T-cell (primary cell): Measurements from ENCODE around the gene MT1F. TPM values are rescaled to one million over a fixed set of nuclear protein-coding genes. Genes with fewer than 3 reads are reported as not detected.

Experiments
- ATAC-seq, 4 experiments: fragments of 200-7000 bp in 3 of 4; fragments of 150-1000 bp in 1 of 4; cut with Tn5 transposase; replicated peaks in 1 of 4; 1 replicate in 3 of 4; 2 replicates in 1 of 4; pipeline ENCODE4 v1.10.0; 2021; ENCODE audit warnings: moderate library complexity in 3 of 4, mild to moderate bottlenecking in 2 of 4, moderate number of reproducible peaks in 1 of 4
- CTCF ChIA-PET, 2 donors: fragments of 300-600 bp; sonication (Branson Sonifier 250); formaldehyde crosslinking; loops; one replicate each; lab custom pipeline; 2022; ENCODE audit warnings: antibody characterized with exemption in 2 of 2; lab: Charles Lee
- POLR2A ChIA-PET, 2 donors: fragments of 300-600 bp; sonication (Branson Sonifier 250); formaldehyde crosslinking; loops; one replicate each; lab custom pipeline; 2022; ENCODE audit warnings: antibody characterized with exemption in 2 of 2; lab: Charles Lee
- DNase-seq, 35 experiments: peaks; one replicate each; pipeline versions ENCODE4 v3.0.0 to v3.0.0-alpha.2; 2013 to 2023
- H3K27ac ChIP-seq: one replicate; pipeline ENCODE4 v1.5.1; 2013; ENCODE audit warnings: low read length
- H3K27me3 ChIP-seq, 2 experiments: replicated peaks in 1 of 2; 1 replicate in 1 of 2; 2 replicates in 1 of 2; pipeline versions ENCODE4 v1.6.1 to v1.7.0; 2013; ENCODE audit warnings: low read length in 1 of 2, mixed read lengths in 1 of 2; ENCODE audit not compliant: control insufficient read depth in 2 of 2, insufficient read depth in 2 of 2; ENCODE audit errors: extremely low read depth in 1 of 2
- H3K36me3 ChIP-seq, 2 donors: 1 replicate in 1 of 2; 2 replicates in 1 of 2; pipeline versions ENCODE4 v1.6.1 to v1.7.0; 2013; ENCODE audit warnings: low read length in 1 of 2; ENCODE audit not compliant: control insufficient read depth in 2 of 2, insufficient read depth in 1 of 2; ENCODE audit errors: extremely low read depth in 1 of 2
- H3K4me1 ChIP-seq, 2 experiments: 1 replicate in 1 of 2; 2 replicates in 1 of 2; pipeline versions ENCODE4 v1.6.1 to v1.7.0; 2013; ENCODE audit warnings: low read length in 2 of 2, mixed read lengths in 1 of 2; ENCODE audit not compliant: insufficient read depth in 2 of 2, control insufficient read depth in 1 of 2; ENCODE audit errors: extremely low read depth in 1 of 2
- H3K4me3 ChIP-seq, 2 donors: 1 replicate in 1 of 2; 2 replicates in 1 of 2; pipeline versions ENCODE4 v1.5.1 to v1.7.0; 2013; ENCODE audit warnings: mild to moderate bottlenecking in 2 of 2, low read length in 1 of 2, moderate library complexity in 1 of 2; ENCODE audit not compliant: control insufficient read depth in 1 of 2; ENCODE audit errors: extremely low read depth in 1 of 2
- H3K9me3 ChIP-seq: 2 replicates; pipeline ENCODE4 v1.7.0; 2013
- H3K27ac Mint-ChIP-seq, 2 donors: one replicate each; pipeline ENCODE4 v1.8.0; 2020 to 2021; ENCODE audit warnings: mild to moderate bottlenecking in 2 of 2, mixed read lengths in 2 of 2
- H3K27me3 Mint-ChIP-seq, 2 donors: one replicate each; pipeline ENCODE4 v1.8.0; 2021 to 2022; ENCODE audit warnings: mixed read lengths in 2 of 2
- H3K36me3 Mint-ChIP-seq: one replicate; pipeline ENCODE4 v1.8.0; 2021; ENCODE audit warnings: mixed read lengths
- H3K4me1 Mint-ChIP-seq, 3 donors: one replicate each; pipeline ENCODE4 v1.8.0; 2020 to 2022; ENCODE audit warnings: mixed read lengths in 3 of 3, mild to moderate bottlenecking in 1 of 3
- H3K4me3 Mint-ChIP-seq, 3 donors: one replicate each; pipeline ENCODE4 v1.8.0; 2020 to 2022; ENCODE audit warnings: mild to moderate bottlenecking in 3 of 3, mixed read lengths in 3 of 3, moderate library complexity in 3 of 3
- H3K9me3 Mint-ChIP-seq, 3 donors: one replicate each; pipeline ENCODE4 v1.8.0; 2020 to 2022; ENCODE audit warnings: mixed read lengths in 3 of 3
- WGBS: methylation state at CpG from one replicate; pipeline ENCODE4 v1.1.5; 2013; ENCODE audit warnings: missing lambda C conversion rate; ENCODE audit not compliant: insufficient coverage; 5-methylcytosine and 5-hydroxymethylcytosine counted together
- total RNA-seq, 35 experiments: library from RNA in 6 of 35; stranded (reverse) in 6 of 35; fragments of 120-200 nt in 1 of 35; gene quantifications; one replicate each; pipeline versions ENCODE4 v1.2.1 to v1.2.4 and lab custom pipeline; 2013 to 2026

The MT1F gene
- total RNA-seq (10 to 100 TPM in 2 of 5 donors, 1 to 10 TPM in 3; 5.3 to 14.3 (median 9.3) TPM), total RNA-seq (lab: John Stamatoyannopoulos, UW) (0.80 to 6.1 (median 2.9) reads per million in 29 experiments)
- 8.3 TPM for total RNA-seq (2013)

GRCh38 chr16:56657555-56658326, at the start of gene MT1F:
Gene MT1F, plus strand, starts transcription at chr16:56657959. Its CDS starts 100 bp downstream, at chr16:56658059.
- ChIA-PET CTCF (interaction anchor here in 1 of 2 donors (0.6 kb wide), 1 partner anchor 82 kb away, joined by 3 read pairs; no protein-coding TSS in a partner anchor), POLR2A (interaction anchor here in 1 of 2 donors (0.6 kb wide), 2 partner anchors 32 to 81 kb away, joined by 8 to 9 read pairs; partner anchors contain the start of gene MT1E)
- ATAC-seq (peak; percentile 85 to 89 (median 86)), DNase-seq (peak; percentile 23 to 75 (median 60))
- Histone ChIP-seq H3K4me3 (peak within 1 kb of the TSS; percentile 71 to 79), H3K4me1 (peaks cover 3 to 28% of the 10 kb centered on the region in 2 experiments), H3K36me3 (no peaks in the 10 kb centered on the region), H3K27ac (peak within 1 kb of the TSS; percentile 47), H3K9me3 (no peaks in the 10 kb centered on the region), H3K27me3 (peaks cover 3 to 16% of the 10 kb centered on the region in 2 experiments)
- Mint-ChIP-seq H3K36me3 (no peaks in the 10 kb centered on the region), H3K9me3 (no peaks in the 10 kb centered on the region), H3K4me3 (peak within 1 kb of the TSS; percentile 91 to 97 (median 97)), H3K27ac (peak within 1 kb of the TSS; percentile 92 to 93), H3K27me3 (peaks cover 0 to 8% of the 10 kb centered on the region in 2 donors), H3K4me1 (peaks cover 27 to 30% (median 27%) of the 10 kb centered on the region in 3 donors)
- WGBS: 1% methylated on average over 44 of the region's 46 CpGs

GRCh38 chr16:56608043-56608875, 49.5 kb upstream of the MT1F start, which contains the start of gene MT2A:
Gene MT2A, plus strand, starts transcription at chr16:56608584. Its CDS starts 72 bp downstream, at chr16:56608656.
- ATAC-seq (peak; percentile 75 to 95 (median 92)), DNase-seq (peak; percentile 69 to 92 (median 82))
- no peaks in the 10 kb centered on the region for H3K9me3 Mint-ChIP-seq
- peaks cover 45 to 55% (median 51%) of the 10 kb centered on the region in 3 donors for H3K4me1 Mint-ChIP-seq
- Histone ChIP-seq H3K36me3 (no peaks in the 10 kb centered on the region), H3K4me3 (peak within 1 kb of the TSS; percentile 66 to 67), H3K27me3 (no peaks in the 10 kb centered on the region), H3K9me3 (no peaks in the 10 kb centered on the region), H3K27ac (peak within 1 kb of the TSS; percentile 95), H3K4me1 (peaks cover 27 to 51% of the 10 kb centered on the region in 2 experiments)
- ChIA-PET POLR2A (interaction anchor here (1.0 kb wide), 3 partner anchors 17 to 1247 kb away, joined by 3 to 7 read pairs (median 4); partner anchors contain the start of gene MT1E (in 1 of the 2)), CTCF (interaction anchor here in 1 of 2 donors (0.6 to 3.7 kb wide), 7 partner anchors 16 to 559 kb away, joined by 3 to 24 read pairs (median 4); partner anchors contain the start of gene MT1X)
- 4% methylated on average over 62 of the region's 62 CpGs for WGBS
- no peaks in the 10 kb centered on the region for H3K27me3 Mint-ChIP-seq
- H3K4me3 Mint-ChIP-seq: peak within 1 kb of the TSS; percentile 91 to 96 (median 94)
- H3K27ac Mint-ChIP-seq: peak within 1 kb of the TSS; percentile 93 to 98
- no peaks in the 10 kb centered on the region for H3K36me3 Mint-ChIP-seq

GRCh38 chr16:56608876-56609462, 48.8 kb upstream of the MT1F start:
- Mint-ChIP-seq H3K9me3 (no peaks in the 10 kb centered on the region), H3K27ac (peak overlapping the region; percentile 93 to 98), H3K27me3 (no peaks in the 10 kb centered on the region), H3K4me1 (peaks cover 43 to 55% (median 51%) of the 10 kb centered on the region in 3 donors), H3K36me3 (no peaks in the 10 kb centered on the region), H3K4me3 (peak overlapping the region; percentile 91 to 96 (median 94))
- no peaks in the 10 kb centered on the region for H3K27me3 ChIP-seq
- ATAC-seq (peak in 2 of 4 experiments; percentile 13), DNase-seq (no peak)
- H3K4me1 ChIP-seq: peaks cover 27 to 51% of the 10 kb centered on the region in 2 experiments
- H3K4me3 ChIP-seq: peak overlapping the region; percentile 66 to 67
- peak overlapping the region; percentile 95 for H3K27ac ChIP-seq
- ChIA-PET POLR2A (interaction anchor here in 1 of 2 donors (1.0 to 1.6 kb wide), 3 partner anchors 17 to 67 kb away, joined by 4 to 7 read pairs (median 5); partner anchors contain the start of gene MT1E), CTCF (interaction anchor here in 1 of 2 donors (0.6 to 3.7 kb wide), 6 partner anchors 8 to 93 kb away, joined by 3 to 24 read pairs (median 5); no protein-coding TSS in a partner anchor)
- no peaks in the 10 kb centered on the region for H3K9me3 ChIP-seq
- no peaks in the 10 kb centered on the region for H3K36me3 ChIP-seq
- 0% methylated on average over 13 of the region's 21 CpGs for WGBS

GRCh38 chr16:56609463-56609921, 48.3 kb upstream of the MT1F start:
- peaks cover 27 to 51% of the 10 kb centered on the region in 2 experiments for H3K4me1 ChIP-seq
- H3K36me3 ChIP-seq: no peaks in the 10 kb centered on the region
- no peaks in the 10 kb centered on the region for H3K27me3 ChIP-seq
- Mint-ChIP-seq H3K36me3 (no peaks in the 10 kb centered on the region), H3K4me3 (peak overlapping the region; percentile 91 to 96 (median 94)), H3K4me1 (peaks cover 44 to 56% (median 51%) of the 10 kb centered on the region in 3 donors), H3K27me3 (no peaks in the 10 kb centered on the region), H3K9me3 (no peaks in the 10 kb centered on the region), H3K27ac (peak overlapping the region; percentile 93 to 98)
- no peaks in the 10 kb centered on the region for H3K9me3 ChIP-seq
- 0% methylated on average over 3 of the region's 6 CpGs for WGBS
- peak overlapping the region; percentile 95 for H3K27ac ChIP-seq
- peak overlapping the region; percentile 66 to 67 for H3K4me3 ChIP-seq
- CTCF ChIA-PET: interaction anchor here in 1 of 2 donors (1.2 to 2.3 kb wide), 2 partner anchors 9 to 92 kb away, joined by 4 to 8 read pairs; no protein-coding TSS in a partner anchor
- POLR2A ChIA-PET: interaction anchor here in 1 of 2 donors (0.5 to 1.6 kb wide), 4 partner anchors 12 to 97 kb away, joined by 3 to 5 read pairs (median 3); no protein-coding TSS in a partner anchor
- ATAC-seq: peak; percentile 34 to 56 (median 44)
- DNase-seq: peak in 34 of 35 experiments; percentile 49 to 93 (median 75)

GRCh38 chr16:56610017-56610608, 47.6 kb upstream of the MT1F start:
- WGBS: 0% methylated on average over 10 of the region's 10 CpGs
- CTCF ChIA-PET: interaction anchor here in 1 of 2 donors (1.0 to 2.3 kb wide), 4 partner anchors 9 to 92 kb away, joined by 3 to 8 read pairs (median 4); no protein-coding TSS in a partner anchor

More at GRCh38 chr16:56610017-56610608, 47.6 kb upstream of the MT1F start:
- Mint-ChIP-seq H3K4me1 (peaks cover 47 to 58% (median 51%) of the 10 kb centered on the region in 3 donors), H3K27ac (peak overlapping the region; percentile 93 to 98), H3K27me3 (no peaks in the 10 kb centered on the region), H3K4me3 (peak overlapping the region; percentile 91 to 96 (median 94)), H3K9me3 (no peaks in the 10 kb centered on the region), H3K36me3 (no peaks in the 10 kb centered on the region)
- H3K4me3 ChIP-seq: peak overlapping the region; percentile 66 to 67
- no peaks in the 10 kb centered on the region for H3K27me3 ChIP-seq
- ATAC-seq (peak; percentile 22 to 78 (median 26)), DNase-seq (peak in 34 of 35 experiments; percentile 44 to 88 (median 70))
- peaks cover 27 to 51% of the 10 kb centered on the region in 2 experiments for H3K4me1 ChIP-seq
- H3K9me3 ChIP-seq: no peaks in the 10 kb centered on the region
- peak overlapping the region; percentile 95 for H3K27ac ChIP-seq
- H3K36me3 ChIP-seq: no peaks in the 10 kb centered on the region
- POLR2A ChIA-PET: interaction anchor here in 1 of 2 donors (0.5 to 1.6 kb wide), 4 partner anchors 11 to 97 kb away, joined by 3 to 5 read pairs (median 3); no protein-coding TSS in a partner anchor
